ENCODE measurements around the gene PARD3.
"Not testable (repeated sequence)": the region's sequence is repeated elsewhere in the genome, so short reads cannot be mapped to it uniquely, and the experiment has no call there.

PARD3 gene

DNA sequence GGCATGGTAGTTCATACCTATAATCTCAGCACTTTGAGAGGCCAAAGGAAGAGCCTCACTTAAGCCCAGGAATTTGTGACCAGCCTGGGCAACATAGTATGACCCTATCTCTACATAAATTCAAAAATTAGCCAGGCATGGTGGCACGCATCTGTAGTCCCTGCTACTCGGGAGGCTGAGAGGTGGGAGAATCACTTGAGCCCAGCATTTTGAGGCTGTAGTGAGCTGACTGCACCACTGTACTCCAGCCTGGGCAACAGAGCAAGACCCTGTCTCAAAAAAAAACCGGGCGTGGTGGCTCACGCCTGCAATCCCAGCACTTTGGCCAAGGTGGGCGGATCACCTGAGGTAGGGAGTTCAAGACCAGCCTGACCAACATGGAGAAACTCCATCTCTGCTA lies 19.8 kb downstream of the PARD3 start:
- DNase-seq, result no peak

DNA sequence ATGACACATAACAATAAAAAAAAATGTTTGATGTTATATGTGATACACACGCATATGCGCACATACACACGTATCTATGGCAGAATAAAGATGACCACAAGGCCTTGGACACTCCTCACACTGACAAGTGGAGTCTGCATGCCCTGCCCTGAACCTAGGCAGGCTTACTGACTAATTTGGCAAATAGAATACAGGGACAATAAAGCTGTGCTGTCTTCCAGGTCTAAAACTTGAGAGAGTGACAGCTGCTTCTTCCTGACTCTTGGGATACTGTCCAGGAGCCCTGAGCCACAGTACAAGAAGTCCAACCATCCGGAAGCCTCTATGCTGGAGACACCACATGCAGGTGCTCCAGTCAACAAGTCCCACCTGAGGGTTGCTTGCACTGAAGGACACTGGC lies 20.3 kb downstream of the PARD3 start:
- no peak for DNase-seq

DNA sequence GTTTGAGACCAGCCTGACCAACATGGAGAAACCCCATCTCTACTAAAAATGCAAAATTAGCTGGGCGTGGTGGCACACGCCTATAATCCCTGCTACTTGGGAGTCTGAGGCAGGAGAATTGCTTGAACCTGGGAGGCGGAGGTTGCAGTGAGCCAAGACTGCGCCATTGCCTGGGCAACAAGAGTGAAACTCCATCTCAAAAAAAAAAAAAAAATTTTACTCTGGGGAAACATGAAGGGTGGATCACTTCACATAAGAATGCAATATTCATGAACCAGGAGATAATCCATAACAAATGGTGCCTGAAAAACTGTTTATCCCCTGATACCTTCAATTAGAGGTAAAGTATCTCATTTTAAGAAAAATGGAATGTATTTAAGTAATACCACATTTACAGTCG lies 21.5 kb downstream of the PARD3 start:
- DNase-seq, result not testable (repeated sequence)

DNA sequence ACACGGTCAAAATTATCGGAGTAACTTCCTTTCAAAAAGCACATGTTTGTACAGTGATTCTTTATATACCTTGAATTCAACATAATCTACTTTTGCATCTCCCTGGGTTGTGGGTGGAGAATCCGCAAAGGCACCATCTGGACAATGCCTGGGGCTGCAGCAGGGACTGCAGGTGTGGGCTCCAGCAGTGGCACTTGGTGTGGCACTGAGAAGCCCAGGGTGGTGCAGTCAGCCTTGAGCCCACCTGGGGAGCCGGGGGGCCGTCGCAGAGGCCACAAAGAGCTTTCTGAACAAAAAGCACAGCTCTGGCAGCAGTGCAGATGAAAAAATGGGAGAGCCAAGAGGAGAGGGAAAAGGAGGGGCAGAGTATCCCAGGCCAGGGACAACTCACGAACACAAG lies 22.2 kb downstream of the PARD3 start:
- DNase-seq, result no peak

DNA sequence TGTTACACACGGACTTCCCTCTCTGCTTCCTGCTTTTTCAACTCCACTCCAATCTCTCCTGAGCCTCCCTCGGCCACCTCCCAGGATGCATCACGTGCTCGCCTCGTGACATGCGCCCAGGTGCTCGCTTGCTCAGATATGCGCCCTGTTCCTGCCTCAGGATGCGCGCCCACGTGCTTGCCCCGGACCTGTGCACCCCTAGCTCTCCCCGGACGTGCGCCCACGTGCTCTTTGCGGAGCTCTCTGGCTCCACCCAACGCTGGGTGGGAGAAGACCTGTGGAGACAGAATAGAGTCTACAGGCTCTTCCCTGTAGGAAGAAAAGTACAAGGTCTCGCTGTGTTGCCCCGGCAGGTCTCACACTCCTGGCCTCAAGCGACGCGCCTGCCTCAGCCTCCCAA lies 23.1 kb downstream of the PARD3 start:
- DNase-seq, result no peak

DNA sequence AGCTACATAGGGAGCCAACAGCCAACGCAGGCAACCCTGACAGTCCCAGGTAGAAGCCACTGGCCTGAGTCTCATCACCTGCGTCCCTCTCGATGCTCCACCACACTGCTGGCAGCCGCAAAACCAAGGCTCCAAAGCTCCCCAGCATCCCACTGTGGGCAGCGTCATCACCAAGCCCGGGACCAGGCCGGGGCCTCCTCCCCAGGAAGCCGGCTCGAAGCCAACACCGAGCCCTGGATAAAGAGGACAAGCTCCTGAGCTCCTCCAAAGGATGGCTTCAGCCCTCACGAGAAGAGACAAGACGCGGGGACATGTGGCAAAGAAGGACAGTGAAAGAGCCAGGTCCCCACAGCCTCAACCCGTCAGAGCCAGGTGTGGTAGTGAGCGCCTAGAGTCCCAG lies 23.9 kb downstream of the PARD3 start:
- DNase-seq, result no peak

DNA sequence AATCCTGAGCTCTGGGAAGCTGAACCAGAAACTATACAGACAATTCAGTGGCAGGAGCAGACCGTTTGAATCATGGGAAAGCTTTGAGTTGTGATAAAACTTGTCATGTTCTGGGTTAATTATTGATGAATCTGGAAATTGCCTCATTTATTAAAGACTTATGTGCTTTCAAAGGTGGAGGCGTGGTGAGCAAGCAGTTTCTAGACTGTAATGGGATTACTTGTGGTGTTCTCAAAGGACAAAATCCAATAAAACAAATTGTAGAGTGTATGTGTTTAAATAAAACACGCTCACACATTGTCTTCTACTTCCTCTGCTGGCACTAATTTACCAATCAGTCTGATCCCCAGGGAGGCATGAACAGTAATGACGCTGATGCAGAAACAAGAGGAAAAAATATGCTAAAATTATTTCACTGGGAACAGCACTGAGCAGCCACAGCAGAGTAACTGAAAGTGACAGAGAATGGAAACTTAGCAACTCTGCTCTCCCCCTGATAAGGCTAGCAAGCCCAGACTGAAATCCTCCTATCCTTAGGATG lies 25.1 kb downstream of the PARD3 start:
- no peak for DNase-seq

DNA sequence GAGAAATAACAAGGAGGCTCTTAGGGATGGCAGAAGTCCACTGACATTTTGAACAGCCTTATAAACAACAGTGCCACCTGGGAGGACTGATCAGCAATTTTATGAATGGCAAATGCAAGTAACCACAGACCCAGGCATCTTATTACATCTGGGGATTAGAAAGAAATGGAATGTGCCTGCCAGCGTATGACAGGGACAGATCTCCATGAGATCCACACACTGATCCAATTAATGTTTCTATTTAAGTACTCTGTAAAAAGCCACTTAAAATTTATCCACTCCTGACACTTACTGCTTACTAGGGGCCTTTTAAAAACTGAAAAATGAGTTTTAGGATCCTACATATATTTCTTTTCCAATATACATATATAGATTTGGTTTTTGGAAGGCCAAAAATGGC lies 28.6 kb downstream of the PARD3 start:
- no peak for DNase-seq

DNA sequence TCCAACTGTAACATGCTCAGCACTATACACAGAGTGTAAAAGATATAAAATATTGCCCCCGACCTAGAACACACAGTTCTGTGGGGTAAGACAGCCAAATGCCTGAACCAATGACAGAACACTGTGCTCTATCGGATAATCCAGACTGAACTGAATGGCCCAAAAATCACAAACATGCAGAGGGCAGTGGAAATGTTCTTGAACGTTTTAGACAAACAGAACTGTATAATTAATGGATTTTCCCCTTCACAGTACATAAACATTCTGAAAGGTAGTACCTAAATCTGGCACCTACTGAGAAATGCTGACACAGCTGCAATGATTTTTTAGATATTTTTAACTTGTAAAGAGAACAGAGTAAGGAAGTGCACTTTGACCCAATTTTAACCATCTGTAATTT lies 33.4 kb downstream of the PARD3 start:
- no peak for DNase-seq

DNA sequence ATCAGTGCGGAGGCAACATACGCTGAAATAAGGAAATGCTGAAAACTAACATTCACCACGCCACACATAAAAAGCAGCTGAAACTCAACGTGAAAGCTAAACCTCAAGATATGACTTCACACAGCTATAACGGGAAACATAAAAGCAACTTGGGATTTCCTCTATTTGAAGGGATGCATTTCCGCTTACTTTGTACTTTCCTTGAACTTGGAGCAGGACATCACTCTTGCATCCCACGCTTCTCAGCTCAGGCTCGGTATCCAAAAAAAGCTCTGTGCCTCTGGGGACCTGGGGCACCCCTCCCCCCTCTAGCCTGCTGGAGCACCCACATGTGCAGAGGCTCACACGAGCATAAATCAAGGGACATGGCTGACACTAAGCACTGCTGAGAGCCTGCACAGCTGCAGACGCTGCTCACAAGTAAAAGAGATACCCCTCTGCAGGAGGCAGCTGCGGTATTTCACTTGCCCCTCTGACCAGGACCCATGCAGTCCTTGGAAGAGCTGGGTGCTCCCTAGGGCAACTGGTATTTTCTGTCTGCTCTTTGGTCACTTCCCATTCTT lies 34.2 kb downstream of the PARD3 start:
- DNase-seq, result no peak

DNA sequence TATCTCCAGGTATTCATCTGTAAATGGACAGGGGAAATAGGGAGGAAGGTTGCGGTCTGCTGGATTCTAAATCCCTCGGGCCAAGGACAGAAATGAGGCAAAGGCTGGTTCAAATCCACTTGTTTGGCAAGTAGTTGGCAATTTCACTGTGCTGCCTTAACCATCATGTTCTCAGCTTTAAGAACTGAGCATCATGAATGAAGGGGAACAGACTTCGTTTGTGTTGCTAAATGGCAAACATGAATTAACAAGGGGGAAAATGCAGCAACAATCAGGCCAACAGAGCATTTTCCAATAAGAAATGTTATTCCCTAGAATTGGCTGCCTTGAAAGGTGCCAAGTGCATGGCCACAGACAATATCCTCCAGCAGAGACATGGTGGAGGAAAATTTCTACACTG lies 36.9 kb downstream of the PARD3 start:
- no peak for DNase-seq

DNA sequence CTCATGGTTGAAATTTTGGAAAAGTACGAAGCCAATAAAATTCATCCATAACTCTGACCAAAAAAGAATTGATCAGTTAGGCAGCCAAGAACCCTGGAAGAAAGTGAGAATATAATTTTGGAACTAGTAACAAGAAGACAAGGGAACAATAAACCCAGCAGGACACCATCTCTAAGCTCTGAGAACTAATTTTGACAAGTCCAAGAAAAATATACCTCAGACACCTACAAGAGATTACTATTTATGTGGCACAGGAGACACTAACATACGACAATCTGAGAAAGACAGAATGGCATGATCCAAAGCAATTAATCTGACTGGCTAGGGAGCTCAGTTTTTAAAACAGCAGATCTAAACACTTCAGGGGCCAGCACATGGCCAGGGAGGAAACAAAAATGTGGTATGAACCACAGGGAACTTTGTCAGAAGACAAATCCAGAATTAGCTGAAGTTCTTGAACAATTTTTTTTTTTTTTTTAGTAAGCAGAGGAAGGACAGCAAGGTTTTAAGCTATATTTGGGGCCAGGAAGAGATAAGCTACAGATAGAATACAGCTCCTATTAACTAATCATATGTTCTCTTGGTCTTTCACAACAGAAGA lies 38.9 kb downstream of the PARD3 start:
- DNase-seq, result no peak

DNA sequence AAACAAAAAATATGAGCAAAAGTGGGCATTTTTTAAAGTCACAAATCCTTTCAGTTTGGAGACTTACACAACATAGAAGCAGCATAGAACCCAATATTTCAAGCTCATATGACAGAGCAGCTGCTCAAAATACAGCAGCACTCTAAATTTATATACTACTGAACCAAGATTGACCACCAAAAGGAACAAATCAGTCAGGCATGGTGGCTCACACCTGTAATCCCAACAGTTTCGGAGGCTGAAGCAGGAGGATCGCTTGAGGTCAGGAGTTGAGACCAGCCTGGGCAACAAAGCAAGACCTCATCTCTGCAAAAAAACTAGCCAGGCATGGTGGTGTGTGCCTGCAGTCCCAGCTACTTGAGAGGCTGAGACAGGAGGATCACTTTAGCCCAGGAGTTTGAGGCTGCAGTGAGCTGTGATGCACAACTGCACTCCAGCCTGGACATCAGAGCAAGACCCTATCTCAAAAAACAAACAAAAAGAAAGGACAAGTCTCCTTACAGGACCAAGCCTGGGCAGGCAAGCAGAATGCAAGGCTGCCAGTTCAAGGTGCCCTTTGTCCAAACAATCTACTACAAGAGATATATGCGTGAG lies 40.0 kb downstream of the PARD3 start:
- no peak for DNase-seq

DNA sequence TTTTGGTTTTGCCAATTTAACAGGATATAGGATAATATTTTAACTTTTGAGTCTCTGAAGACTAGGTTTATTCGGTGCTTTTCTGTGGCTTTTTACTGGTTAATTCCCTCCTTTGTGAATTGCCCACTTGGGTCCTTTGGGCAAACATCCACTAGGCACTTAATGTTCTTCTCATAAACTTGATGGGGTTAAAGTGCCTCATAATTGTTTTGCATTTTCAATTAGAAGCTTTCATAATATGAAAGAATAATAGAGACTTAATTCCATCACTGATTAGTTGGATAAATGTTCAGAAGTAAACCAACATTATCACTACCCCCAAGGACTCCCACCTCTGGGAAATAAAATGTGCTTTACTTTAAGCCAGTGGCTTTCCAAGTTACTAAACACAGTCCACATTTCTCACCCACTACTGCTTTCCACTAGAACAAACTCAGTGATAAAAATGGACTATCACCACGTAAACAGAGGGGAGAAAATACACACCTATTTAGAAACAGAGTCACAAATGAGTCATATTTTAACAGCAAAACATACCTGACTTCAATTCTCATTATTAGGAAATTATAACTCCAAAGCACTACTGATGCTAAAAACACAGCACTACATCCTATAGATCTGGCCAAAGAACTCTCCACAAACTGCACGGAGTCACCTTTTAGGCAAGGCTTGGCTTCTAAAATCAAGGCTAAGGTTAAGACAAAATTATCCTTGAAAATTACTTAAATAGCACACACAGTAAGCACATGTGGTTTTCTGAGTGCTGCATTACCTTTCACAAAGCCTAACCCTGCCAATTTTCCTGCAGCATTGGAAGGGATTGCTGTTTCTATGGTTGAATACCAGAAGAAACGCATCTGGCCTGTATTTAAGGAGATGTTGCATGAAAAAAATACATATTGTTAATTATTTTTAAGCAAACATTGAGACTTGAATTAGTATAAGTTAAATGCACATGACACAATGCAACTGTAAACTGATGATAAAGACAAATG lies 41.2 kb downstream of the PARD3 start:
- no peak for DNase-seq

DNA sequence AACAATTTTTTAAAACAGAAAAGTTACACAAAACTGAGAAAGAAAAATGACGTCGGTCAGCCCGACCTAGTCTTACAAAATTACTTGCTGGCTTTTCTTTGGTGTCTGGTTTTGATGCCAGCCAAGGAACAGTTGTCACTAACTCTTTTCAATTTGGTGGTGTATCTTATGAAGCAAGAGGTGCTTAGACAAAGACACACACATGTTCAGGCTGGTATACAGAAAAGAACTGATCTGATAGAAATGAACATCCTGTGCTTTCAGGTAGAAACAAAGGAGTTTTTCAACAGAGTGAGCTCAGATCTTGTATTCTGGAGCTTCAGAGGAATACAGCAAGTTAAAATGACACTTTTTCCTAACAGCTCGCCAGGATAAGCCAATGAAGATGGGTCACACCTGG lies 43.6 kb downstream of the PARD3 start:
- no peak for DNase-seq

DNA sequence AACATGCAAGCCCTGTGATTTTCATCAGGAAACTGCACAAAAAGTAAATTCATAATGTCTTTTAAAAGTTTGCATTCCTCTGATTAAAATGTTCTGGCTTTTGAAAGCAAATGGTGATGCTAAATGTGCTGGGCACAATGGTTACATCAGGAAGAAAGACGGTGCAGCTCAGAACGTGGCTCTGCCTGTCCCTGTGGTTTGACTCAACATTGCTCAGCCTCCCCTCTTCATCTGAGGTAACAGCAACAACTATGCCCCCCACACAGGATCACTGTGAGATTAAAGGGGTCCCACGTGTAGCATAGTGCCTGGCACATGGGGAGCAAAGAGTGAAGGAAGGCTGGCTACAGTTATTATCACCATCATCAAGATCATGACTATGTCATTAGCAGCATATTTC lies 44.0 kb downstream of the PARD3 start:
- DNase-seq, result no peak

DNA sequence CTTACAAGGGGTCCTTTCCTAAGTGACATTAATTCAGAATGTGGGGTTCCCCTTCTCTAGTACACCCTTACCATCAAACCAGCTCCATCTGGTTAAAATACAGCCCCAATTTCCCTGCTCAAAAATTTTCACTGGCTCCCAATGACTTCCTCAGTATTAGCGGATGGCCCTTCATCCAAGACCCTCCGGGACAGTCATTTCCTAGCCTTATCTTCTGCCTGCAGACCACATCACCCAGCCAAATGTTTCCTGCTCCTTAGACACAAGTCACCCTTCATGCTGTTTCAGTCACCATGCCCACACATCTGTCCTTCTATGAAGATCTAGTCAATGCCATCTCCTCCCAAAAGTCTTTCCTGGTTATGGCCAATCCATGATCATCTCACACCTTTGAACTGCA lies 45.2 kb downstream of the PARD3 start:
- no peak for DNase-seq

DNA sequence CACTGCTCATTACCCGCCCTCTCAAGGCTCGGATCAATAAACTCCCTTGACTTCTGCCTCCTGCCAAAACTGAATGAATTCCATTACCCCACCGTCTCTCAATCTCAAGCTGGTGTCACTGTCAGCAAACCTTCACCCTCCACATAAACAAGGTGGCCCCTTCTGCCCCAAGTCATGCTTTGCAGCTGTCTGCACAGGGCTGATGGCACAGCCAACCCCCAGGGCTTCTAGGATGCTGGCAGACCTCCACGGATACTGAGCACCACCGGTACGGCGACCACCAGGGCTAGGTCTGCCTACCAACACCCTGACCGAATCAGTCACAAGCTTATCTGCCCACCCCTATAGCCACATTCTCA lies 46.1 kb downstream of the PARD3 start:
- no peak for DNase-seq

DNA sequence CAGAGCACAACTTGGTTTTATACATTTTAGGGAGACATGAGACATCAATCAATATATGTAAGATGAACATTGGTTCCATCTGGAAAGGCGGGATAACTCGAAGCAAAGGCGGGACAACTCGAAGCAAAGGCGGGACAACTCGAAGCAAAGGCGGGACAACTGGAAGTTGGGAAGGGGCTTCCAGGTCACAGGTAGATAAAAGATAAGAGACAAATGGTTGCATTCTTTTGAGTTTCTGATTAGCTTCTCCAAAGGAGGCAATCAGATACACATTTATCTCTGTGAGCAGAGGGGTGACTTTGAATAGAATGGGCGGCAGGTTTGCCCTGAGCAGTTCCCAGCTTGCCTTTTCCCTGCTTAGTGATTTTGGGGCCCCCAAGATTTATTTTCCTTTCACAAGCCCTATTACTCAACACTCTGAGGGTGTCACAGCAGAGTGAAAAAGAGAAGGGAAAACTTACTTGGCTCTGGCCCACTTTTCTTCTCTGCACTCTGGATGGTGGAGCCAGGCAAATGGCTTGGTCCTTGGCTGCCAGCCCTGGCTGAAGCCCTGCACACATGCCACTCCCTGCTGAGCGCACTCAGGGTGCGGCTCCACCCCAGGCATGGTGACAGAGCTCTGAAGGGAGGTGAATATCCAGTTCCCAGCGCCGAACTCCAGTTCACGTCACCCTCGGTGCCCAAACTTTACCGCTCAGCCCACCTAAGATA lies 46.7 kb downstream of the PARD3 start:
- no peak for DNase-seq

DNA sequence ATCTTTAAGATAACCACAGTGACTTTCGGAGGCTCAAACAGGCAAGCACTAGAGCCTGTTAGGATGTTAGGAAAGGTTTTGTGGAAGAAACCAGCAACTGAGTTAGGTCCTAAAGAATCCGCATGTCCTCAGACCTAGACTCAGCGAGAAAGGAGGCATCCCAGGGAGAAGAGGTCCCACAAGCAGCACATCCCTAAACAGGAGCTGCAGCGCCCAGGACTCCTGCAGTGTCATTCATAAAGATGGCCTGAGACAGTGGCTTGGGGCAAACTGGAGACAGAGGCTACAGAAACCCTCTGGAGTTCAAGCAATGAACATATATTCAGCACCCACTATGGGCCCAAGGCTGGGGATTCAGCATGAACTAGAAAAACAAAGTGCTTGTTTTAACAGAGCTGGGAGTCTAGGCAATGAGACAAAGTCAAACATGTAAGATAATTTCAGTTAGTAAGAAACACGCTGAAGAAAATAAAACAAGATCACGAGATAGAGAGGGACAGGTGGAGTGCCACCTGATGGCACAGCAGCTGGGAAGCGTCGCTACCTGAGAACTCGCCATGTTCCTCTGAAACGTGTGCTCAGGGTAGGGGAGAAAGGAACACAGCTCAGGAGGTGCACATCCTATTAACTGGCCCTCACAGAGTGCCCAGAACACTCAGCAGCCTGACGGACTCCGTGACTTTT lies 48.1 kb downstream of the PARD3 start:
- no peak for DNase-seq

DNA sequence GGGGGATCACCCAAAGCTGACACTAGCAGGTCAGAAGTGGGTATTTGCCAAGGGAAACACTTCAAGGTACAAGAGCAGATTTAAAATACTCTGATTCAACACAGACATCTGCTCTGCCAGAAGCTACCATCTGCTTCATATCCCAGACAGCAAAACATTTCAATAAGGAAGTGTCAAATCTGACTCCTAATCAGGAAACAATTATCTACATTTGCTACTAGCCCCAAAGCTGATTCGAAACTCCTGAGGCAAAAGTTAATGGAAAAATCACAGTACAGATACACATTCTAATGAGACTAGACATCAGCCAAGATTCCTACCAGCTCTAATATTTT lies 48.9 kb downstream of the PARD3 start:
- no peak for DNase-seq

DNA sequence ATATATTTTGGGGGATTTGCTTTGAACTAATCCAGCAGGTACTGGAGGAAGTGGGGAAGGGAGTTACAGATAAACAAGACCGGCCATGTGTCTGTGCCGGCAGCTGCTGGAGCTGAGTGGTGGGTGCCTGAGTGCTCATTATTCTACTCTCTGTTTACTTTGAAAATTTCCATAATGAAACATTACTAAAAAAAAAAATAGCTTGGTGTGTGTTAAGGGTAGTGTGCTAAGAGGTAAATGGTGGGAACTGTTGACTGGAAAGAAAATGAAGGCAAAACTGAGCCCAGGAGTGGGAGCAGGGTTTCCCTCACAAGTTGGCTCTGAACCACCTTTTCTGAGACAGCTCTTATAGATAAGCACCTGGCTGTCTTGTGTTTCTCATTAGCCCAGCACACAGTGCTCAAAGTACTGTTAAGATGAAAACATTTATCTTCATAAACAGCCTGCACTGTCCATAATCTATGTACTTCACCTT lies 50.6 kb downstream of the PARD3 start:
- DNase-seq, result no peak
